Fibroblast of villous mesenchyme (primary cell): ENCODE measurements around the gene ALOX15B. TPM values are rescaled to one million over a fixed set of nuclear protein-coding genes. Genes with fewer than 3 reads are reported as not detected.

ENCODE experiments used
- DNase-seq: peaks from one replicate; pipeline ENCODE4 v3.0.0-alpha.2; 2010; ENCODE audit warnings: low read depth
- H3K4me3 ChIP-seq: 2 replicates; pipeline ENCODE4 v1.5.1; 2011; ENCODE audit warnings: low read depth, mild to moderate bottlenecking, low read length
- total RNA-seq: library from RNA; depleted of rRNA; stranded (reverse); fragments of >200 nt; gene quantifications from 2 replicates; pipeline ENCODE4 v1.2.3, GENCODE V29; 2012
- TF ChIP-seq, protein P1 (sequence below): IDR thresholded peaks from 2 replicates; pipeline ENCODE4 v1.5.1; 2012; ENCODE audit warnings: low read depth, mild to moderate bottlenecking, low read length; ENCODE audit not compliant: insufficient read depth

The ALOX15B gene
- total RNA-seq, 1 donor = not detected

DNA sequence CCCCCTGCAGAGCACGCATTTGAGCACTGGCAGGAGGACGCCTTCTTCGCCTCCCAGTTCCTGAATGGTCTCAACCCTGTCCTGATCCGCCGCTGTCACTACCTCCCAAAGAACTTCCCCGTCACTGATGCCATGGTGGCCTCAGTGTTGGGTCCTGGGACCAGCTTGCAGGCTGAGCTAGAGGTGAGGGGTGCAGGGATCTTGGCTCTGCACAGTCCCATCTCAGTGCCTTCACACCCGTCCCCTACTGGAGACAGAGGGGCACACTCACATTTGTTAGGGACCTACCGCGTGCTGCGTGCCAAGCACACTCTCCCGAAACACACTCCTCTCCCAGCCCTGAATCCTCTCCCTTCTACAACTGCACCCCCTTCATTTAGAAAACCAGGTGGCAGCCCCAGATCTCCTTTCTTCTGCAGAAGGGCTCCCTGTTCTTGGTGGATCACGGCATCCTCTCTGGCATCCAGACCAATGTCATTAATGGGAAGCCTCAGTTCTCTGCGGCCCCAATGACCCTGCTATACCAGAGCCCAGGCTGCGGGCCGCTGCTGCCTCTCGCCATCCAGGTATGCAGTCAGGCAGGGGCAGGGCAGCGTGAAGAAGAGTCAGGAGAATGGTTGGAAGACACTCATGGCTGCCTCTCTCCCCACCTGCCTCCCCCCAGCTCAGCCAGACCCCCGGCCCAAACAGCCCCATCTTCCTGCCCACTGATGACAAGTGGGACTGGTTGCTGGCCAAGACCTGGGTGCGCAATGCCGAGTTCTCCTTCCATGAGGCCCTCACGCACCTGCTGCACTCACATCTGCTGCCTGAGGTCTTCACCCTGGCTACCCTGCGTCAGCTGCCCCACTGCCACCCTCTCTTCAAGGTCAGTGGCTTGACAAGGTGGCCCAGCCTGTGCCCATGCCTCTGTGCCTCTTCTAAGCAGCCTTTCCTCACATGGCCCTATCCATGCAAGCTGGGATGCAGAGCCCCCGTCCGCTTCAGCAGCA is 6.3 kb downstream of the ALOX15B start:
- no peak for DNase-seq
- TF ChIP-seq, protein P1, sequence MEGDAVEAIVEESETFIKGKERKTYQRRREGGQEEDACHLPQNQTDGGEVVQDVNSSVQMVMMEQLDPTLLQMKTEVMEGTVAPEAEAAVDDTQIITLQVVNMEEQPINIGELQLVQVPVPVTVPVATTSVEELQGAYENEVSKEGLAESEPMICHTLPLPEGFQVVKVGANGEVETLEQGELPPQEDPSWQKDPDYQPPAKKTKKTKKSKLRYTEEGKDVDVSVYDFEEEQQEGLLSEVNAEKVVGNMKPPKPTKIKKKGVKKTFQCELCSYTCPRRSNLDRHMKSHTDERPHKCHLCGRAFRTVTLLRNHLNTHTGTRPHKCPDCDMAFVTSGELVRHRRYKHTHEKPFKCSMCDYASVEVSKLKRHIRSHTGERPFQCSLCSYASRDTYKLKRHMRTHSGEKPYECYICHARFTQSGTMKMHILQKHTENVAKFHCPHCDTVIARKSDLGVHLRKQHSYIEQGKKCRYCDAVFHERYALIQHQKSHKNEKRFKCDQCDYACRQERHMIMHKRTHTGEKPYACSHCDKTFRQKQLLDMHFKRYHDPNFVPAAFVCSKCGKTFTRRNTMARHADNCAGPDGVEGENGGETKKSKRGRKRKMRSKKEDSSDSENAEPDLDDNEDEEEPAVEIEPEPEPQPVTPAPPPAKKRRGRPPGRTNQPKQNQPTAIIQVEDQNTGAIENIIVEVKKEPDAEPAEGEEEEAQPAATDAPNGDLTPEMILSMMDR = no peak
- no peak overlapping the region for H3K4me3 ChIP-seq

DNA sequence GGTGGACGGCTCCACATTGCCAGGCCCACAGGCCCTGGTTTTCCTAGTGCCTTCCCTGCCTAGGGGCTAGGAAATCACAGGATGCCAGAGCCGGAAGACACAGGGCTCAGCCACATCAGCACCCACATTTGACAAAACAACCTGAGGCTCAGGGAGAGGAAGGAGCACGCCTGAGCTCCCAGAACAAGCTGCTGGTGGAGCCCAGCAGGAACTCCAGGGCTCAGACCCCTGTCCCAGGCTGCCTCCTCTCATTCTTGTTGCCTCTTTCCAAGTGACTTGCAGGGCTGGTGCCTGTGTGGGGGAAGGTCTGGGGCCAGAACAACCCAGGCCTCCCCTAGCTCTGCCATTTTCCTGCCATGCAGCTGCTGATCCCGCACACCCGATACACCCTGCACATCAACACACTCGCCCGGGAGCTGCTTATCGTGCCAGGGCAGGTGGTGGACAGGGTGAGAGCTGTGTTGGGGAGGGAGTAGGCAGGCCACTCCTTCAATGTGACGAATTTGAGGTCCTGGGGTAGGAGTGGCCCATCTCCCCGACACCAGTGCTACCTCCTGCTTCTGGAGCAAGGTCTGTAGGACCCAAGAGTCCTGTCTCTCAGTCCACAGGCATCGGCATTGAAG is 7.6 kb downstream of the ALOX15B start:
- no peak overlapping the region for H3K4me3 ChIP-seq
- TF ChIP-seq, protein P1 = no peak
- no peak for DNase-seq

DNA sequence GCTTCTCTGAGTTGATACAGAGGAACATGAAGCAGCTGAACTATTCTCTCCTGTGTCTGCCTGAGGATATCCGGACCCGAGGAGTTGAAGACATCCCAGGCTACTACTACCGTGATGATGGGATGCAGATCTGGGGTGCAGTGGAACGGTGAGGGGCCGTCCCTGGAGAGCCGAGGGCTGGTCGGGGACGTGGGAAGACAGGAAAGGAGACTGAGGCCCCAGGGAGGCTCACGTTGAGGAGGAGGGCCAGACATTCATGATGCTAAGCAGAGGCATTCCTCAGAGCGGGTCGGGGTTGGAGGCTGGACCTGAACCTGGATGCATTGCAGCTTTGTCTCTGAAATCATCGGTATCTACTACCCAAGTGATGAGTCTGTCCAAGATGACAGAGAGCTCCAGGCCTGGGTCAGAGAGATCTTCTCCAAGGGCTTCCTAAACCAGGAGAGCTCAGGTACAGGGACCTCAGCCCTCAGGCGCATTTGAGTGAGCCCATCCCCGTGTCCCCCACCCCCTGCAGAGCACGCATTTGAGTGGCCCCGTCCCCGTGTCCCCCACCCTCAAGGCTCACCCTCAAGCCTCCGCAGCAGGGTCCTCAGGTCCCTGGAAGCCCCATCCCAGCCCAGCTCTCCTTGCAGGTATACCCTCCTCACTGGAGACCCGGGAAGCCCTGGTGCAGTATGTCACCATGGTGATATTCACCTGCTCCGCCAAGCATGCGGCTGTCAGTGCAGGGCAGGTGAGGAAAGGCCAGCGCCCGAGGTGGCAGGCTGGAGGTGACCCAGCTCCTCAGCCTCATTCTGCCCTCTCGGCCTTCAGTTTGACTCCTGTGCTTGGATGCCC is 8.3 kb downstream of the ALOX15B start:
- TF ChIP-seq, protein P1 = no peak
- H3K4me3 ChIP-seq = no peak overlapping the region
- no peak for DNase-seq

DNA sequence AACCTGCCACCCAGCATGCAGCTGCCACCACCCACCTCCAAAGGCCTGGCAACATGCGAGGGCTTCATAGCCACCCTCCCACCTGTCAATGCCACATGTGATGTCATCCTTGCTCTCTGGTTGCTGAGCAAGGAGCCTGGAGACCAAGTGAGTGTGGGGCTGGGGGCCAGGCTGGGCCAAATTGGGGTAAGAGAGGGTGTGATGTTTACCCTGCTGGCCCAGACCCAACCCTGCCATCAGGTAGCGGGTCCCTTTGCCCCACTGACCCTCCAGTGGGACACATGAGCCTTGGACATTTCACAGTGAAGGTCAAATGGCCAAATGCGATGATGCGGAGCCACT is 8.9 kb downstream of the ALOX15B start:
- no peak for DNase-seq
- H3K4me3 ChIP-seq = no peak overlapping the region
- TF ChIP-seq, protein P1 = no peak

DNA sequence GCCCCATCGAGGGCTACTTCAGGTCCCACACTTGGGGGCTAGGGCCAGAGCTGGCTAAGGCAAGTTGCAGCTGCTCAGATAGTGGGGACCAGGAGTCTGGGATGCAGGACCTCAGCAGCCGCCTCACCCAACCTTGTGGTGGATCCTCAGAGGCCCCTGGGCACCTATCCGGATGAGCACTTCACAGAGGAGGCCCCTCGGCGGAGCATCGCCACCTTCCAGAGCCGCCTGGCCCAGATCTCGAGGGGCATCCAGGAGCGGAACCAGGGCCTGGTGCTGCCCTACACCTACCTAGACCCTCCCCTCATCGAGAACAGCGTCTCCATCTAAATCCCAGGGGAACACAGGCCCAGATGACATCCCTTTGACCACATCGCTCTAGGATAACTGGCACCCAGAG is 9.4 kb downstream of the ALOX15B start:
- H3K4me3 ChIP-seq = no peak overlapping the region
- TF ChIP-seq, protein P1 = no peak
- no peak for DNase-seq

DNA sequence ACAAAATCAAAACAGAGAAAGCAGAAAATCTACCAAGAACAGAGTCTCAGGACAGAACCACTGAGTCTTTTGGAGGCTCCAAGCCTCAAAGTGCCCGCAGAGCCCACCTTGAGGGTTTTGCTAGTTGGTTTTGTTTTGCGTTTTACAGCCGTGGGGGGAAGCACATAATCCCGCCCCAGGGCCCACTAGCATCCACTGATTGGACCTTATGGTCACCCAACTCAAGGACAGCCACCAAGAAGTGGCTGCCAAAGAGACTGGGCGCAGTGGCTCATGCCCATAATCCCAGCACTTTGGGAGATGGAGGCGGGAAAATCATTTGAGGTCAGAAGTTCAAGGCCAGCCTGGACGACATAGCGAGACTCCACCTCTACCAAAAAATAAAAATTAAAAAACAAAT is 9.9 kb downstream of the ALOX15B start:
- TF ChIP-seq, protein P1 = no peak
- no peak for DNase-seq

More for the DNA sequence above, 9.9 kb downstream of the ALOX15B start:
- H3K4me3 ChIP-seq = no peak overlapping the region
